GOT3 (cell line): Measurements from ENCODE around the gene ZBTB7C.

ENCODE experiments used
- DNase-seq: peaks from one replicate; lab custom pipeline; 2025; ENCODE audit warnings: mixed read lengths; lab: John Stamatoyannopoulos, UW

Gene ZBTB7C

GRCh38 chr18:48020337-48021250 lies 388.6 kb downstream of the ZBTB7C start:
- no peak for DNase-seq

- no peak for DNase-seq
Measured at GRCh38 chr18:48019557-48020325, 389.4 kb downstream of the ZBTB7C start.

- no peak for DNase-seq
Measured at GRCh38 chr18:48018851-48019250, 390.3 kb downstream of the ZBTB7C start.

GRCh38 chr18:48017635-48018034 lies 391.5 kb downstream of the ZBTB7C start:
- DNase-seq, result no peak

GRCh38 chr18:48013162-48013561 lies 396.0 kb downstream of the ZBTB7C start:
- DNase-seq, result no peak

- DNase-seq, result no peak
Measured at GRCh38 chr18:48011926-48012465, 397.2 kb downstream of the ZBTB7C start.

- DNase-seq, result no peak
Measured at GRCh38 chr18:48010264-48010663, 398.9 kb downstream of the ZBTB7C start.

- DNase-seq, result no peak
Measured at GRCh38 chr18:48009116-48009745, 400.0 kb downstream of the ZBTB7C start.

- no peak for DNase-seq
Measured at GRCh38 chr18:48007955-48008701, 401.1 kb downstream of the ZBTB7C start.

- DNase-seq, result no peak
Measured at GRCh38 chr18:48007381-48007780, 401.8 kb downstream of the ZBTB7C start.

GRCh38 chr18:48006415-48007175 lies 402.6 kb downstream of the ZBTB7C start:
- DNase-seq, result no peak

- no peak for DNase-seq
Measured at GRCh38 chr18:48004577-48004976, 404.6 kb downstream of the ZBTB7C start.

- DNase-seq, result no peak
Measured at GRCh38 chr18:48003426-48004349, 405.5 kb downstream of the ZBTB7C start.

- DNase-seq, result peak; percentile 49
Measured at GRCh38 chr18:48002933-48003365, 406.2 kb downstream of the ZBTB7C start.

- DNase-seq, result no peak
Measured at GRCh38 chr18:48000701-48001100, 408.5 kb downstream of the ZBTB7C start.

GRCh38 chr18:47999801-48000248 lies 409.4 kb downstream of the ZBTB7C start:
- no peak for DNase-seq

GRCh38 chr18:47997338-47997780 lies 411.8 kb downstream of the ZBTB7C start:
- DNase-seq, result no peak

- no peak for DNase-seq
Measured at GRCh38 chr18:47996091-47996541, 413.1 kb downstream of the ZBTB7C start.

- DNase-seq, result no peak
Measured at GRCh38 chr18:47995654-47996053, 413.5 kb downstream of the ZBTB7C start.
